ENCODE measurements around the gene TTC12. TPM values are rescaled to one million over a fixed set of nuclear protein-coding genes. Genes with fewer than 3 reads are reported as not detected.

Gene TTC12, protein sequence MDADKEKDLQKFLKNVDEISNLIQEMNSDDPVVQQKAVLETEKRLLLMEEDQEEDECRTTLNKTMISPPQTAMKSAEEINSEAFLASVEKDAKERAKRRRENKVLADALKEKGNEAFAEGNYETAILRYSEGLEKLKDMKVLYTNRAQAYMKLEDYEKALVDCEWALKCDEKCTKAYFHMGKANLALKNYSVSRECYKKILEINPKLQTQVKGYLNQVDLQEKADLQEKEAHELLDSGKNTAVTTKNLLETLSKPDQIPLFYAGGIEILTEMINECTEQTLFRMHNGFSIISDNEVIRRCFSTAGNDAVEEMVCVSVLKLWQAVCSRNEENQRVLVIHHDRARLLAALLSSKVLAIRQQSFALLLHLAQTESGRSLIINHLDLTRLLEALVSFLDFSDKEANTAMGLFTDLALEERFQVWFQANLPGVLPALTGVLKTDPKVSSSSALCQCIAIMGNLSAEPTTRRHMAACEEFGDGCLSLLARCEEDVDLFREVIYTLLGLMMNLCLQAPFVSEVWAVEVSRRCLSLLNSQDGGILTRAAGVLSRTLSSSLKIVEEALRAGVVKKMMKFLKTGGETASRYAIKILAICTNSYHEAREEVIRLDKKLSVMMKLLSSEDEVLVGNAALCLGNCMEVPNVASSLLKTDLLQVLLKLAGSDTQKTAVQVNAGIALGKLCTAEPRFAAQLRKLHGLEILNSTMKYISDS
- 11.1 TPM for total RNA-seq (ENCODE audit: unreplicated experiment)
- long read RNA-seq, partial matches to known transcripts: 0 of 4 reads
- long read RNA-seq, other reads (novel, unspliced or antisense): 3 of 4 reads

DNA sequence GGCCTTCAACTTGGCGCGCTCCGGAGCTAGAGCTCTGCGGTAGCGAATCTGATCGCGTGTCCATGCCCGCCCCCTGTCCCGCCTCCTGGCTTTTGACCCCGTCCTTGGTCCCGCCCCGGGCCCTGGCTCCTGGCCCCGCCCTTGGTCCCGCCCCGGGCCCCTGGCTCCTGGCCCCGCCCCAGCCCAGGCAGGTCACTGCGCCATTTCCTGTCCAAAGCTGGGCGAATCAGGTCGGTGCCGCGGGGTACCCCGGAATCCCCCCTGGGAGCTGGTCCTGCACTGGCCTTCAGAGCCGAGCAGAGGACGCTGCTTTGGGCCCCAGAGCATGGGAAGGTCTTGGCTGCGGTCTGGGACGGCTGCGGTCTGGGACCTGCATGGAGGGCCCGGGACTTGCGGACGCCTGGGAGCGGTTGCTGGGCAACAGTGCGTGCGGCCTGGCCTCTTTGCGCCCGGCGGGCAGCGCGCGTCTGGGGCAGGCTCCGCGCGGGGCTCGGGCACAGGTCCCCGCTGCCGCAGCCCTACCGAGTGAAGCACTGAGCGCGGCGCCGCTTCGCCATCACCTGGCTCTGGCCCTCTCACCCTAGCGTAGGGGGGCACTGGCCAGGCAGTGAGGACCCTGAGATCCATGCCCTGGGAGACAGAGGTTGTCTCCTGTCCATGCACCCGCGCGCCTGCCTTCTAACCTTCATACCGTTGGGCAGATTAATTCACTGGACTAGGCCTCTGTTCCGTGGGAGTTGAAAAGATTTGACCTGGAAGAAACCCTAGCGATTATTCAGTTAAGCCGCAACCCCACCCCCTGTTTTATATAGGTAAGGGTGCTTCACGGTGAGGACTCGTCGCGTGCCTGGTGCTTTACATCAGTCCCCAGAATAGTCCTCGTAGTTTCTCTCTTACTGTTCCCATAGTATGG lies at the start of gene TTC12:
Gene TTC12 (plus strand): TSS at position 195 of the 913 bp plus-strand sequence. CDS start 1,675 bp downstream, outside the sequence.
- peak; percentile 97 for DNase-seq (ENCODE audit: low spot score)
- Mint-ChIP-seq H3K36me3 (ENCODE audit: low read depth, unreplicated experiment) (peaks cover 3% of the 10 kb centered on the region), H3K4me1 (ENCODE audit: unreplicated experiment) (peaks cover 8% of the 10 kb centered on the region), H3K27me3 (ENCODE audit: unreplicated experiment) (peaks cover 7% of the 10 kb centered on the region), H3K4me3 (ENCODE audit: unreplicated experiment) (peak within 1 kb of the TSS; percentile 89), H3K9me3 (ENCODE audit: unreplicated experiment) (no peaks in the 10 kb centered on the region), H3K27ac (ENCODE audit: unreplicated experiment) (peak within 1 kb of the TSS; percentile 89)
- TF ChIP-seq, protein P1, sequence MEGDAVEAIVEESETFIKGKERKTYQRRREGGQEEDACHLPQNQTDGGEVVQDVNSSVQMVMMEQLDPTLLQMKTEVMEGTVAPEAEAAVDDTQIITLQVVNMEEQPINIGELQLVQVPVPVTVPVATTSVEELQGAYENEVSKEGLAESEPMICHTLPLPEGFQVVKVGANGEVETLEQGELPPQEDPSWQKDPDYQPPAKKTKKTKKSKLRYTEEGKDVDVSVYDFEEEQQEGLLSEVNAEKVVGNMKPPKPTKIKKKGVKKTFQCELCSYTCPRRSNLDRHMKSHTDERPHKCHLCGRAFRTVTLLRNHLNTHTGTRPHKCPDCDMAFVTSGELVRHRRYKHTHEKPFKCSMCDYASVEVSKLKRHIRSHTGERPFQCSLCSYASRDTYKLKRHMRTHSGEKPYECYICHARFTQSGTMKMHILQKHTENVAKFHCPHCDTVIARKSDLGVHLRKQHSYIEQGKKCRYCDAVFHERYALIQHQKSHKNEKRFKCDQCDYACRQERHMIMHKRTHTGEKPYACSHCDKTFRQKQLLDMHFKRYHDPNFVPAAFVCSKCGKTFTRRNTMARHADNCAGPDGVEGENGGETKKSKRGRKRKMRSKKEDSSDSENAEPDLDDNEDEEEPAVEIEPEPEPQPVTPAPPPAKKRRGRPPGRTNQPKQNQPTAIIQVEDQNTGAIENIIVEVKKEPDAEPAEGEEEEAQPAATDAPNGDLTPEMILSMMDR (IDR thresholded peaks at IDR 0.05; ENCODE audit: unreplicated experiment): no peak

DNA sequence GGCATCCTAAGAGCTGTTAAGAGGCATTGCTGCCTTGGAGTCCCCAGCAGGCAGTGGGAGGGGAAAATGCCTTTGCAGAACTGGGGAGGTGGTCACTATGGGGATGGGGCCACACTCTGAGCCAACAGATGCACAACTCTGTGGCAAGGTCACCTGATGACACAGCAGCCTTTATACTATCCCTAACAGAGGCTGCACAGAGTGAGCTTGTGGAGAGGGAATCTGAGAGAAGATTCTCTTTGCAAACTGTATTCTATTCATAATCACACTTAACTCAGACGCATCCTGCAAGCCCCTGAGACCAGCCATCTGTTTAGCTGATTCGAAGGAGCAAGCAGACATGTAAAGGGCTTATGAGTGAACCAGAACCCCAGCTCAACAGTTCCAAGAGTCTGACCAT lies 49.0 kb upstream of the TTC12 start:
- peaks cover 4% of the 10 kb centered on the region for H3K27me3 Mint-ChIP-seq (ENCODE audit: unreplicated experiment)
- H3K36me3 Mint-ChIP-seq (ENCODE audit: low read depth, unreplicated experiment): no peaks in the 10 kb centered on the region
- no peak overlapping the region for H3K4me3 Mint-ChIP-seq (ENCODE audit: unreplicated experiment)
- no peaks in the 10 kb centered on the region for H3K9me3 Mint-ChIP-seq (ENCODE audit: unreplicated experiment)
- no peak overlapping the region for H3K27ac Mint-ChIP-seq (ENCODE audit: unreplicated experiment)
- TF ChIP-seq, protein P1 (IDR thresholded peaks at IDR 0.05; ENCODE audit: unreplicated experiment): no peak
- DNase-seq (ENCODE audit: low spot score): no peak
- no peaks in the 10 kb centered on the region for H3K4me1 Mint-ChIP-seq (ENCODE audit: unreplicated experiment)

DNA sequence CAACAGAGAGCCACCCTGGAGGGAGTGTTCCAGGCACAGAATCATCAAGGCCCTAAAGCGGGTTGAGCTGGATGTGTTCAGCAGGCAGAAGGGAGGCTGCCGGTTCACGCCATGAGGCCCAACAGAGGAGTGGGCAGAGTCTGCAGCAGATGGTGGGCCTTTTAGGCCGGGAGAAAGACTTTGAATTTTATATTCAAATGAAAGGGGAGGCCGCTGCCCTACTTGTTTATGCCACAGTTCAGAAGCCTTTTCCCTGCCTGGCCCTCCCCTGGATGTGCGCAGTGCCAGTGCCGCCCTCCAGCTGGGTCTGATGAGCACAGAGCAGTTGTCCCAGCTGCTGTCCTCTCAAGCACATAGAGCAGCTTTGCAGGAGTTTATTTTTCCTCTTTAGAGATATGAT lies 46.9 kb upstream of the TTC12 start:
- Mint-ChIP-seq H3K4me1 (ENCODE audit: unreplicated experiment) (peaks cover 3% of the 10 kb centered on the region), H3K36me3 (ENCODE audit: low read depth, unreplicated experiment) (no peaks in the 10 kb centered on the region), H3K4me3 (ENCODE audit: unreplicated experiment) (no peak overlapping the region), H3K9me3 (ENCODE audit: unreplicated experiment) (no peaks in the 10 kb centered on the region), H3K27ac (ENCODE audit: unreplicated experiment) (no peak overlapping the region), H3K27me3 (ENCODE audit: unreplicated experiment) (peaks cover 4% of the 10 kb centered on the region)
- TF ChIP-seq, protein P1 (IDR thresholded peaks at IDR 0.05; ENCODE audit: unreplicated experiment): no peak
- DNase-seq (ENCODE audit: low spot score): no peak

DNA sequence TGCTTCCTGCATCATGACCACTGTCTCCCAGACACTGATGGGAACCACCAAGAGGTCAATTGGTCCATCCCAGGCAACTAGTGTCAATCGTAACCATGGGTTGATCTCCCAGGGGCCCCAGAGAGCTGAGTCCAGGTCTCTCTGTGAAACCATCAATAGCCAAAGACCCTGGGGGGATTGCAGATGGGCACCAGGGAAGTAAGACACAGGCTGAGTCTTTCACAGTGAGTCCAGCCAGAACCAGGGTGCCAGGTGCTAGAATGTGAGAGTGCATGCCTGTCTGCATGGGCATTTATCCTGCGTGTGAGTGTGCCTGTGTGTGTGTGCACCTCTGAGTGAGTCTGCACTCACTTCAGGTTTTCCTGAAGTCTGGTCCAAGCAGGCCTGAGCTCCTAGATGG lies 45.3 kb upstream of the TTC12 start:
- H3K9me3 Mint-ChIP-seq (ENCODE audit: unreplicated experiment): no peaks in the 10 kb centered on the region
- no peak overlapping the region for H3K27ac Mint-ChIP-seq (ENCODE audit: unreplicated experiment)
- DNase-seq (ENCODE audit: low spot score): no peak
- TF ChIP-seq, protein P1 (IDR thresholded peaks at IDR 0.05; ENCODE audit: unreplicated experiment): no peak
- no peaks in the 10 kb centered on the region for H3K36me3 Mint-ChIP-seq (ENCODE audit: low read depth, unreplicated experiment)
- peaks cover 7% of the 10 kb centered on the region for H3K27me3 Mint-ChIP-seq (ENCODE audit: unreplicated experiment)
- no peak overlapping the region for H3K4me3 Mint-ChIP-seq (ENCODE audit: unreplicated experiment)
- peaks cover 8% of the 10 kb centered on the region for H3K4me1 Mint-ChIP-seq (ENCODE audit: unreplicated experiment)

Measured in endothelial cell (in vitro differentiated cells).